Mesenchymal stem cell (in vitro differentiated cells and primary cell): Measurements from ENCODE around the gene IGFBP5. TPM values are rescaled to one million over a fixed set of nuclear protein-coding genes. Genes with fewer than 3 reads are reported as not detected.

Experiments
- DNase-seq: peaks from one replicate; pipeline ENCODE4 v3.0.0-alpha.2; 2013
- H2AFZ ChIP-seq: one replicate; pipeline ENCODE4 v1.6.1; 2013; ENCODE audit warnings: low read depth, mild to moderate bottlenecking, control low read depth, inconsistent platforms, low read length, moderate library complexity
- H2AK5ac ChIP-seq: 2 replicates; pipeline ENCODE4 v1.6.1; 2013; ENCODE audit warnings: low read length, moderate library complexity, mild to moderate bottlenecking, inconsistent platforms; ENCODE audit not compliant: severe bottlenecking
- H2BK120ac ChIP-seq: one replicate; pipeline ENCODE4 v1.6.1; 2013; ENCODE audit warnings: low read depth, mild to moderate bottlenecking, inconsistent platforms, low read length, moderate library complexity
- H2BK12ac ChIP-seq, 2 experiments: one replicate each; pipeline ENCODE4 v1.6.1; 2013; ENCODE audit warnings: inconsistent platforms in 2 of 2, low read length in 2 of 2, mild to moderate bottlenecking in 2 of 2, moderate library complexity in 2 of 2, control low read depth in 1 of 2
- H2BK15ac ChIP-seq: one replicate; pipeline ENCODE4 v1.6.1; 2013; ENCODE audit warnings: mild to moderate bottlenecking, low read depth, inconsistent platforms; ENCODE audit not compliant: poor library complexity, severe bottlenecking
- H2BK5ac ChIP-seq: 2 replicates; pipeline ENCODE4 v1.6.1; 2013; ENCODE audit warnings: low read depth, mild to moderate bottlenecking, low read length, control low read depth, inconsistent platforms; ENCODE audit not compliant: poor library complexity, severe bottlenecking
- H3K14ac ChIP-seq, 2 experiments: one replicate each; pipeline ENCODE4 v1.6.1; 2013; ENCODE audit warnings: inconsistent platforms in 2 of 2, low read length in 2 of 2, control low read depth in 1 of 2, mild to moderate bottlenecking in 1 of 2, moderate library complexity in 1 of 2
- H3K18ac ChIP-seq, 2 experiments: one replicate each; pipeline ENCODE4 v1.6.1; 2013; ENCODE audit warnings: inconsistent platforms in 2 of 2, low read length in 2 of 2, control low read depth in 1 of 2, low read depth in 1 of 2, mild to moderate bottlenecking in 1 of 2
- H3K23ac ChIP-seq, 2 experiments: one replicate each; pipeline ENCODE4 v1.6.1; 2013; ENCODE audit warnings: inconsistent platforms in 2 of 2, low read length in 2 of 2, mild to moderate bottlenecking in 2 of 2, moderate library complexity in 2 of 2, control low read depth in 1 of 2
- H3K27ac ChIP-seq: 2 replicates; pipeline ENCODE4 v1.5.1; 2013; ENCODE audit warnings: mild to moderate bottlenecking, moderate library complexity, low read length, control low read depth, inconsistent platforms; ENCODE audit not compliant: poor library complexity, severe bottlenecking
- H3K27me3 ChIP-seq, 2 experiments: 2 replicates each; pipeline versions ENCODE4 v1.6.1 to v1.7.0; 2013; ENCODE audit warnings: low read length in 2 of 2, mild to moderate bottlenecking in 2 of 2, moderate library complexity in 2 of 2, control low read depth in 1 of 2, inconsistent platforms in 1 of 2; ENCODE audit not compliant: control insufficient read depth in 1 of 2, insufficient read depth in 1 of 2
- H3K36me3 ChIP-seq, 2 experiments: 2 replicates each; pipeline versions ENCODE4 v1.6.1 to v1.7.0; 2013; ENCODE audit warnings: low read length in 2 of 2, control low read depth in 1 of 2, inconsistent platforms in 1 of 2, low read depth in 1 of 2, mild to moderate bottlenecking in 1 of 2; ENCODE audit not compliant: insufficient read depth in 2 of 2, control insufficient read depth in 1 of 2
- H3K4ac ChIP-seq, 2 experiments: one replicate each; pipeline ENCODE4 v1.6.1; 2013; ENCODE audit warnings: inconsistent platforms in 2 of 2, low read length in 2 of 2, mild to moderate bottlenecking in 2 of 2, moderate library complexity in 2 of 2, control low read depth in 1 of 2, low read depth in 1 of 2
- H3K4me1 ChIP-seq: 2 replicates; pipeline ENCODE4 v1.6.1; 2013; ENCODE audit warnings: low read depth, low read length, control low read depth; ENCODE audit not compliant: control insufficient read depth, insufficient read depth
- H3K4me2 ChIP-seq: 2 replicates; pipeline ENCODE4 v1.6.1; 2013; ENCODE audit warnings: low read length, mild to moderate bottlenecking, inconsistent platforms; ENCODE audit not compliant: poor library complexity, severe bottlenecking
- H3K4me3 ChIP-seq, 2 experiments: 2 replicates each; pipeline versions ENCODE4 v1.5.1 to v1.7.0; 2013; ENCODE audit warnings: low read length in 2 of 2, mild to moderate bottlenecking in 2 of 2, control low read depth in 1 of 2, low read depth in 1 of 2; ENCODE audit not compliant: insufficient read depth in 1 of 2
- H3K79me1 ChIP-seq: replicated peaks from 2 replicates; pipeline ENCODE4 v1.6.1; 2013; ENCODE audit warnings: mild to moderate bottlenecking, control low read depth, low read length, inconsistent platforms; ENCODE audit not compliant: poor library complexity, severe bottlenecking
- H3K9ac ChIP-seq: 2 replicates; pipeline ENCODE4 v1.7.0; 2013; ENCODE audit warnings: mild to moderate bottlenecking, low read length, moderate library complexity
- H3K9me3 ChIP-seq: 2 replicates; pipeline ENCODE4 v1.7.0; 2013; ENCODE audit warnings: mild to moderate bottlenecking, low read length; ENCODE audit not compliant: control insufficient read depth
- H4K8ac ChIP-seq: one replicate; pipeline ENCODE4 v1.6.1; 2013; ENCODE audit warnings: inconsistent platforms, mild to moderate bottlenecking, low read length, moderate library complexity
- H4K91ac ChIP-seq: one replicate; pipeline ENCODE4 v1.6.1; 2013; ENCODE audit warnings: mild to moderate bottlenecking, low read length, inconsistent platforms
- WGBS: methylation state at CpG from one replicate; pipeline ENCODE4 v1.1.7; 2013; ENCODE audit warnings: mixed read lengths; 5-methylcytosine and 5-hydroxymethylcytosine counted together
- polyA plus RNA-seq, 2 experiments: library from polyadenylated mRNA; stranded (reverse); fragments of 200-250 nt; gene quantifications; one replicate each; pipeline ENCODE4 v1.2.3, GENCODE V29; 2013

IGFBP5 gene, protein sequence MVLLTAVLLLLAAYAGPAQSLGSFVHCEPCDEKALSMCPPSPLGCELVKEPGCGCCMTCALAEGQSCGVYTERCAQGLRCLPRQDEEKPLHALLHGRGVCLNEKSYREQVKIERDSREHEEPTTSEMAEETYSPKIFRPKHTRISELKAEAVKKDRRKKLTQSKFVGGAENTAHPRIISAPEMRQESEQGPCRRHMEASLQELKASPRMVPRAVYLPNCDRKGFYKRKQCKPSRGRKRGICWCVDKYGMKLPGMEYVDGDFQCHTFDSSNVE
- 440 TPM for polyA plus RNA-seq (2013, experiment 1 of 2)
- polyA plus RNA-seq (2013, experiment 2 of 2) = 419 TPM

DNA sequence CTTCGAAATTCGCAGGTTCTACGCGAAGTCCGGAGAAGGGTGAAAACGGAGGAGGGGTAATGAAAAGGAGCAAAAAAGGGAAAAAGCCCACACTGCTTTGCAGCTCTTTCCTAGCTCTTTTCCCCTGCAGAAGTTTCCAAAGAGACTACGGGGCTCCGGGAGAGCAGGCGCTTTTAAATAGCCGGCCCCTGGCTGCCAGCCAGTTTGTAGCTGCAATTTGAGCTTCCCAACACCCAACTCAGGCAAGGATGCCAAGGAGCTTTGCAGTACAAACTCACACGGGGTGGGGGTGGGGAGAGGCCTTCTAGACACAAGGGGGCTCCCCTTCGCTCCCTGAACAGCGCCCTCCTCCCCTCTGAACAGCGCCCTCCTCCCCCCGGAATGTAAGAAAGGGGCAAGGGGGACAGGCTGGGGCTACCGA, at the start of gene IGFBP5:
Gene IGFBP5 (minus strand): TSS at position 149 of the 421 bp plus-strand sequence. CDS start 774 bp downstream, outside the sequence.
- 0% methylated on average over 4 of the region's 16 CpGs for WGBS
- Histone ChIP-seq H2BK120ac (peak within 1 kb of the TSS; percentile 45), H3K27me3 (no peaks in the 10 kb centered on the region)

DNA sequence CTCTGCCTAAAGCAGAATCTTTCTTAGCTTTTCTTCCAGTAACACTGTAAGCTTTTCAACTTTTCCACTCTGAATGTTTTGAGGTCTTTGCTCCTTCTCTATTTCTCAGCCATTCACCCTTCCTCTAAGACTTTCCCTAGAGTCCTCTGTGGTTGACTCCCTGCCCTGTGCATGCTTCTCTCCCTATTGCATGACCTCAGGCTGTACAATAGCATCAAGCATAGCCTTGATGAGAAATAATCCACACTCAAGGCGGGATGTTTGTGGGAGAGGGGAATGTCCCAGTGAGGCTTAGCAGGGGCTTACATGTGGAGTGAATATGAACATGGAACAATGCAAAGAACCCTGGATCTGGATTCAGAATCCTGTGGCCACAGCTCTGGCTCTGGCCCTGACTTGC, 48.4 kb upstream of the IGFBP5 start:
- Histone ChIP-seq H3K4me3 (no peak overlapping the region), H2BK15ac (no peak overlapping the region), H3K36me3 (no peaks in the 10 kb centered on the region), H2AFZ (no peak overlapping the region), H4K91ac (no peak overlapping the region), H3K9ac (no peak overlapping the region), H2AK5ac (no peak overlapping the region), H3K18ac (no peak overlapping the region), H2BK12ac (peak overlapping the region in 1 of 2 experiments; percentile 2), H3K14ac (no peak overlapping the region), H3K23ac (no peak overlapping the region), H3K27ac (no peak overlapping the region), H3K27me3 (peaks cover 20 to 22% of the 10 kb centered on the region in 2 experiments), H3K79me1 (no peaks in the 10 kb centered on the region), H3K9me3 (peaks cover 2% of the 10 kb centered on the region), H3K4me2 (no peak overlapping the region), H2BK120ac (no peak overlapping the region), H4K8ac (no peak overlapping the region), H3K4me1 (no peaks in the 10 kb centered on the region), H3K4ac (no peak overlapping the region), H2BK5ac (no peak overlapping the region)
- WGBS = 50% methylated on average over 1 of the region's 1 CpG
- peak; percentile 83 for DNase-seq

More for the DNA sequence above, at the start of gene IGFBP5:
- no peak within 1 kb of the TSS for H3K27ac ChIP-seq
- H3K4ac ChIP-seq = peak within 1 kb of the TSS; percentile 21 to 96
- peak; percentile 91 for DNase-seq
- peak within 1 kb of the TSS in 1 of 2 experiments; percentile 46 for H3K23ac ChIP-seq
- peaks cover 0 to under 1% of the 10 kb centered on the region in 2 experiments for H3K36me3 ChIP-seq
- H2BK5ac ChIP-seq = no peak within 1 kb of the TSS
- peak within 1 kb of the TSS; percentile 15 for H2AFZ ChIP-seq
- peaks cover 28% of the 10 kb centered on the region for H3K4me1 ChIP-seq
- H3K4me2 ChIP-seq = peak within 1 kb of the TSS; percentile 79
- H3K18ac ChIP-seq = peak within 1 kb of the TSS; percentile 60 to 92
- H2BK15ac ChIP-seq = peak within 1 kb of the TSS; percentile 97
- no peaks in the 10 kb centered on the region for H3K79me1 ChIP-seq
- H2BK12ac ChIP-seq = peak within 1 kb of the TSS; percentile 88 to 92
- H4K8ac ChIP-seq = no peak within 1 kb of the TSS
- H2AK5ac ChIP-seq = peak within 1 kb of the TSS; percentile 85
- H4K91ac ChIP-seq = peak within 1 kb of the TSS; percentile 77
- H3K4me3 ChIP-seq = peak within 1 kb of the TSS; percentile 52 to 91
- H3K9ac ChIP-seq = peak within 1 kb of the TSS; percentile 95
- no peaks in the 10 kb centered on the region for H3K9me3 ChIP-seq
- H3K14ac ChIP-seq = peak within 1 kb of the TSS in 1 of 2 experiments; percentile 76

DNA sequence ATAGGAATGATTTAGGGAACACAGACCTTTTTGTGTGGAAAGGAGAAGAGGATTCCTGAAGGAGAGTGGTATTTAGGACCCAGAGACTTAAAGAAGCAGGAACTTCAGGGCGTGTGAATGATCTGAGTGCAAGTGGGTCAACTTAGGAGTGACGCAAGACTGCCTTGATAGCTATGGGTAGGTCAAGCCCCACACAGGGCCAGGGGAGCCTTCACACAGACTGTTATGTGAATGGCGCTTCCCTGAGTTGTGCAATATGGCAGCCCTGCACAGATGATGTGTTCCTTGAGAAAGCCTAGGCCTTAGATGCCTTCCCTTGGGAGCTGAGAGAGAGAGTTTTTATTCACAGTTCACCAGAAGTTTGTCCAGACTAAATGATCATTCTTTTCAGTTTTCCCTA, 47.1 kb upstream of the IGFBP5 start:
- H3K14ac ChIP-seq = no peak overlapping the region
- H3K79me1 ChIP-seq = no peaks in the 10 kb centered on the region
- WGBS = 66% methylated on average over 3 of the region's 3 CpGs
- peak overlapping the region; percentile 19 for H4K8ac ChIP-seq
- no peak overlapping the region for H4K91ac ChIP-seq
- no peak overlapping the region for H3K9ac ChIP-seq
- H3K18ac ChIP-seq = peak overlapping the region; percentile 56 to 67
- DNase-seq = peak; percentile 73
- H3K4me3 ChIP-seq = no peak overlapping the region
- no peak overlapping the region for H3K4me2 ChIP-seq
- H3K4me1 ChIP-seq = no peaks in the 10 kb centered on the region
- no peak overlapping the region for H2AK5ac ChIP-seq
- peaks cover 20 to 22% of the 10 kb centered on the region in 2 experiments for H3K27me3 ChIP-seq
- no peak overlapping the region for H3K27ac ChIP-seq
- no peak overlapping the region for H2AFZ ChIP-seq
- no peaks in the 10 kb centered on the region for H3K9me3 ChIP-seq
- no peak overlapping the region for H2BK120ac ChIP-seq
- H3K4ac ChIP-seq = peak overlapping the region in 1 of 2 experiments; percentile 65
- H2BK15ac ChIP-seq = peak overlapping the region; percentile 78
- H2BK5ac ChIP-seq = no peak overlapping the region
- no peaks in the 10 kb centered on the region for H3K36me3 ChIP-seq
- H3K23ac ChIP-seq = no peak overlapping the region
- peak overlapping the region; percentile 91 to 95 for H2BK12ac ChIP-seq

DNA sequence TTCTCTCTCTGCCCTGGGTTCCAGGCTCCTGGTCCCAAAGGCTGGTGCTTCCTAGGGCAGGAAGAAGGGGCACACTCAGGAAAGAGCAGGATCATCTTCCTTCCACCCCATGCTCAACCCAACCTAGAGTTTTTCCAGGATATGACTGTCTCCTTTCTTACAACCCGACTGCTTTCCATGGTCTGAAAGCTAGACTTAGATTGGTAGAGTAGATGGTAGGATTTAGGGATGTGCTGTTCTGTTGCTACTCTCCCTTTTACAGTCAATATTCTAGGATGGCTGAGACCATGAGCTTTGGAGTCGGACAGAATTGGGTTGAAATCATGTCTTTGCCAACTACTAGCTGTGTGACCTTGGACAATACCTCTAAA, 45.9 kb upstream of the IGFBP5 start:
- no peak overlapping the region for H2BK15ac ChIP-seq
- H4K8ac ChIP-seq = peak overlapping the region; percentile 97
- peak overlapping the region; percentile 61 to 98 for H3K18ac ChIP-seq
- H3K4ac ChIP-seq = peak overlapping the region; percentile 64 to 83
- no peaks in the 10 kb centered on the region for H3K9me3 ChIP-seq
- H2BK5ac ChIP-seq = no peak overlapping the region
- no peak overlapping the region for H2AFZ ChIP-seq
- no peaks in the 10 kb centered on the region for H3K79me1 ChIP-seq
- 83% methylated on average over 1 of the region's 2 CpGs for WGBS
- H3K14ac ChIP-seq = peak overlapping the region in 1 of 2 experiments; percentile 42
- H2BK120ac ChIP-seq = peak overlapping the region; percentile 27
- no peak for DNase-seq
- H3K36me3 ChIP-seq = no peaks in the 10 kb centered on the region
- H3K23ac ChIP-seq = no peak overlapping the region
- H2AK5ac ChIP-seq = no peak overlapping the region
- peaks cover 20 to 25% of the 10 kb centered on the region in 2 experiments for H3K27me3 ChIP-seq
- no peak overlapping the region for H3K4me3 ChIP-seq
- H2BK12ac ChIP-seq = peak overlapping the region in 1 of 2 experiments; percentile 59
- no peak overlapping the region for H3K4me2 ChIP-seq
- H4K91ac ChIP-seq = peak overlapping the region; percentile 61
- H3K9ac ChIP-seq = no peak overlapping the region
- no peak overlapping the region for H3K27ac ChIP-seq
- H3K4me1 ChIP-seq = no peaks in the 10 kb centered on the region
